Activated B cell treated with CpG ODN at 0.5 μM for 24 hours (primary cell): Measurements from ENCODE around the gene EYS. TPM values are rescaled to one million over a fixed set of nuclear protein-coding genes. Genes with fewer than 3 reads are reported as not detected.

Experiments used
- ATAC-seq: fragments of 200-7000 bp; cut with Tn5 transposase; one replicate; pipeline ENCODE4 v1.10.0; 2021; ENCODE audit warnings: low read depth, mild to moderate bottlenecking, moderate library complexity
- CTCF ChIA-PET: fragments of 350-600 bp; sonication (Branson Sonifier 250); formaldehyde crosslinking; loops from one replicate; lab custom pipeline; 2021; ENCODE audit warnings: antibody characterized with exemption; lab: Charles Lee
- POLR2A ChIA-PET: fragments of 350-600 bp; sonication (Branson Sonifier 250); formaldehyde crosslinking; loops from one replicate; lab custom pipeline; 2021; ENCODE audit warnings: antibody characterized with exemption; lab: Charles Lee
- DNase-seq: peaks from one replicate; pipeline ENCODE4 v3.0.0; 2022
- H3K27ac Mint-ChIP-seq: one replicate; pipeline ENCODE4 v1.8.0; 2020; ENCODE audit warnings: mixed read lengths
- H3K27me3 Mint-ChIP-seq: one replicate; pipeline ENCODE4 v1.8.0; 2021; ENCODE audit warnings: mixed read lengths
- H3K36me3 Mint-ChIP-seq: one replicate; pipeline ENCODE4 v1.8.0; 2021; ENCODE audit warnings: low read depth, mixed read lengths
- H3K4me1 Mint-ChIP-seq: one replicate; pipeline ENCODE4 v1.8.0; 2021; ENCODE audit warnings: mixed read lengths
- H3K4me3 Mint-ChIP-seq: one replicate; pipeline ENCODE4 v1.8.0; 2020; ENCODE audit warnings: mild to moderate bottlenecking, mixed read lengths
- H3K9me3 Mint-ChIP-seq: one replicate; pipeline ENCODE4 v1.8.0; 2020; ENCODE audit warnings: mixed read lengths
- intact Hi-C: fragments of 100-400 bp; cut with micrococcal nuclease; formaldehyde crosslinking; loops from one replicate; pipeline ENCODE4 v1.15.1; 2024
- total RNA-seq: library from RNA; stranded (reverse); gene quantifications from 2 replicates; pipeline ENCODE4 v1.2.3, GENCODE V29; 2022
- TF ChIP-seq, protein P1 (sequence below): fragments of 200-600 bp; IDR thresholded peaks from one replicate; pipeline ENCODE4 v1.8.0; 2022; ENCODE audit warnings: antibody characterized with exemption, mild to moderate bottlenecking

Gene EYS
- total RNA-seq, 1 donor from 2014 or later: not detected

DNA sequence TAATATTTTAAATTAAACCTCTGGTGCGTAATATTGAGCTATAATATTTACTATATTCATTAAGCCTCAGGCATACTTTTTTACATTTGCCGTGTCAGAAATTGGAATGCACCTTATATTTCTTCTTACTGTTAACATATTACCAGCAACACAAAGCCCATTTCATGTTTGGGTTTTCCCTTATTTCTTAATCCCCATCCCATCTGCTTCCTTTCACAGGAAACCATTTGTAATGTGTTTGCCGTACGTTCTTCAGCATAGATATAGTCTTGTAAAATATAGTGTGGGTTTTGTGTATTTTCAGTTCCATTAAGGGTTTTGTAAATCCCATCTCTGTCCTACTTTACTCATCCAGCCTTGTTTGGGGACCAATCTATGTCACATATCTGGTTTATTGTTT is 6.5 kb downstream of the EYS start:
- no peak overlapping the region for H3K4me3 Mint-ChIP-seq
- CTCF ChIA-PET: no interaction called here
- no peak for ATAC-seq
- H3K36me3 Mint-ChIP-seq: no peaks in the 10 kb centered on the region
- intact Hi-C loops: no loop called here
- no peak for DNase-seq
- no peaks in the 10 kb centered on the region for H3K27me3 Mint-ChIP-seq
- no peaks in the 10 kb centered on the region for H3K4me1 Mint-ChIP-seq
- no peak overlapping the region for H3K27ac Mint-ChIP-seq
- H3K9me3 Mint-ChIP-seq: peaks cover 6% of the 10 kb centered on the region
- TF ChIP-seq, protein P1, sequence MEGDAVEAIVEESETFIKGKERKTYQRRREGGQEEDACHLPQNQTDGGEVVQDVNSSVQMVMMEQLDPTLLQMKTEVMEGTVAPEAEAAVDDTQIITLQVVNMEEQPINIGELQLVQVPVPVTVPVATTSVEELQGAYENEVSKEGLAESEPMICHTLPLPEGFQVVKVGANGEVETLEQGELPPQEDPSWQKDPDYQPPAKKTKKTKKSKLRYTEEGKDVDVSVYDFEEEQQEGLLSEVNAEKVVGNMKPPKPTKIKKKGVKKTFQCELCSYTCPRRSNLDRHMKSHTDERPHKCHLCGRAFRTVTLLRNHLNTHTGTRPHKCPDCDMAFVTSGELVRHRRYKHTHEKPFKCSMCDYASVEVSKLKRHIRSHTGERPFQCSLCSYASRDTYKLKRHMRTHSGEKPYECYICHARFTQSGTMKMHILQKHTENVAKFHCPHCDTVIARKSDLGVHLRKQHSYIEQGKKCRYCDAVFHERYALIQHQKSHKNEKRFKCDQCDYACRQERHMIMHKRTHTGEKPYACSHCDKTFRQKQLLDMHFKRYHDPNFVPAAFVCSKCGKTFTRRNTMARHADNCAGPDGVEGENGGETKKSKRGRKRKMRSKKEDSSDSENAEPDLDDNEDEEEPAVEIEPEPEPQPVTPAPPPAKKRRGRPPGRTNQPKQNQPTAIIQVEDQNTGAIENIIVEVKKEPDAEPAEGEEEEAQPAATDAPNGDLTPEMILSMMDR: no peak
- POLR2A ChIA-PET: no interaction called here

DNA sequence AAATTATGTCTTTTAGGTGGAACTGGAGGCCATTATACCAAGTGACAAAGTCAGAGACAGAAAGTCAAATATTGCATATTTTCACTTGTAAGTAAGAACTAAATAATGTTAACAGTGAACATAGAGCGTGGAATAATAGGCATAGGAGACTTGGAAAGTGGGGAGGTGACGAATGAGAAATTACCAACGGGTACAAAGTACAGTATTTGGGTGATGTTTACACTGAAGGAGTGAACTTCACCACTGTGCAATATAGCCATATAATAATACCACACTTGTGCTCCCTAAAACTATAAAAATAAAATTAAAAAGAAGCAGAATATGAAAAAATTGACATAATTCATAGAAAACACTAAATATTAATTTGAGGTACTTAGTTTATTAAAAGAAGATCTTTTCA is 14.9 kb downstream of the EYS start:
- TF ChIP-seq, protein P1: no peak
- Mint-ChIP-seq H3K27ac (no peak overlapping the region), H3K27me3 (no peaks in the 10 kb centered on the region), H3K9me3 (peaks cover 2% of the 10 kb centered on the region), H3K36me3 (no peaks in the 10 kb centered on the region), H3K4me3 (no peak overlapping the region), H3K4me1 (no peaks in the 10 kb centered on the region)
- CTCF ChIA-PET: no interaction called here
- DNase-seq: no peak
- POLR2A ChIA-PET: no interaction called here
- no peak for ATAC-seq
- intact Hi-C loops: no loop called here

DNA sequence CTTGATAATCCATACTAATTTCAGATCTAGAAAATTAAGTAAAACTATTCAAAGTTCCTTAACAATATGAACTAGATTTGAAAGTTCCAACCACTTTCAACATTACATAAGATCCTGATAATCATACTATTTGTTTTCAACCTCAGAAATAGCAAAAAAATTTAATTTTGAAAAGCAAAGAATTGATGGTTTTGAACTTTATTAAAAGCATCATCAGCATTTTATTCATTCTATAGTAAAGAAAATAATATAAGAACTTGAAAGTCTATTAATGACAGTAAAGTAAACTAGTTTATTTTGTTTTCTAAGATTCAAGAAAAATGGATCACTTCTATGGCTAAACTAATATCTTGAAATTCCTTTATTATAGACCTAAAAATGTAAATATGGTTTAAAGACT is 26.8 kb downstream of the EYS start:
- Mint-ChIP-seq H3K9me3 (peaks cover 11% of the 10 kb centered on the region), H3K4me1 (no peaks in the 10 kb centered on the region), H3K36me3 (no peaks in the 10 kb centered on the region), H3K27me3 (no peaks in the 10 kb centered on the region), H3K4me3 (no peak overlapping the region), H3K27ac (no peak overlapping the region)
- ChIA-PET CTCF (no interaction called here), POLR2A (no interaction called here)
- intact Hi-C loops: no loop called here
- ATAC-seq (no peak), DNase-seq (no peak)
- TF ChIP-seq, protein P1: no peak

DNA sequence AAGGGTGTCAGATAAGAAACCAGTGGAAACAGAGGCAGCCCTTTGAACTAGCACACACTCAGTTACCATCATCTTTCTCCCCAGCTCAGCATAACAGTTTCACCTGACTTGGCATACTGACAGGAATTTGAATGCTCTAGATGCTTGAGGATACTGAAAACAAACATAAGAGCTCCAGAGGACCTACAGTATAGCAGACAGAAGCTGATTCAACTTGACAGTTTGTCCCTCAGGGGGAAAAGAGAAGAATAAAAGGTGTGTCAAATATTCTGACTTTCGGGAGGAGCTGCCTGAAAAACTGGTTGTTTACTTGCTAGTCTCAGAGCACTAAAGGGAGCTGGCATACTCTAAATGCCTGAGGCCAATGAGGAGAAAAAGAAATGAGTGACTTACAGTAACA is 35.1 kb downstream of the EYS start:
- DNase-seq: no peak
- H3K36me3 Mint-ChIP-seq: no peaks in the 10 kb centered on the region
- TF ChIP-seq, protein P1: no peak
- POLR2A ChIA-PET: no interaction called here
- no peak for ATAC-seq
- no peaks in the 10 kb centered on the region for H3K27me3 Mint-ChIP-seq
- intact Hi-C loops: no loop called here
- H3K9me3 Mint-ChIP-seq: peaks cover 12% of the 10 kb centered on the region
- CTCF ChIA-PET: no interaction called here
- H3K4me1 Mint-ChIP-seq: no peaks in the 10 kb centered on the region
- no peak overlapping the region for H3K27ac Mint-ChIP-seq
- H3K4me3 Mint-ChIP-seq: no peak overlapping the region

DNA sequence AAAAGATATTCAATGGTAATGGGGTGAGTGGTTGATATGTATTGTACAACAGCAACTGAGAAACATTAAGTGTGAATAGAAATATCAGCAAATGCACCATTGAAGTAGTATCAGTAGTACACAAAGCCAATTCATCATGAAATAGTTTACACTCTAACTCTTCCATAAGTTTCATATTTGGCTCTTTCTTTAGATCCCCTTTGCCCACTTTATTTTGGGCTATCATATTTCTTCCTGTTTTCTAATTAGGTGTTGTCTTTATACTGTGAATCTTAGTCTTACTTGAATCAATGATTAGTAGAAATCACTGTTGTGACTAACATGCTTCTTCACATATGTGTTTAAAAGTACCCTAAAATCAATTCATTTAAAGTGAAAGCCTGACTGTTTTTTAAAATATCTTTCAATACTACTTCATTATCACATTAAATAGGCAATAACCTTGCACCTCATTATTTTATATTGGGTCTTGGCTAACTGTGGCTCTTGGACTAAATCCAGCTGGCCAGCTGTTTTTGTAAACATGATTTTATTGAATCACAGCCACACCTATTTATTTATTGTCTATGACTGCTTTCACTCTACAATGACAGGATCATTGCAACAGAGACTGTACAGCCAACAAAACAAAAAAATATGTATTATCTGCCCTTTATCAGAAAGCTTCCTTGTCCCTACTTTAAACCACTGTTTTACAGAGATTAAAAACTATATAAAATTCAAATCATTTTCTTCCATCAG is 38.9 kb downstream of the EYS start:
- Mint-ChIP-seq H3K36me3 (no peaks in the 10 kb centered on the region), H3K4me1 (no peaks in the 10 kb centered on the region), H3K4me3 (no peak overlapping the region), H3K27ac (no peak overlapping the region), H3K27me3 (no peaks in the 10 kb centered on the region), H3K9me3 (peaks cover 3% of the 10 kb centered on the region)
- CTCF ChIA-PET: no interaction called here
- DNase-seq (no peak), ATAC-seq (no peak)
- POLR2A ChIA-PET: no interaction called here
- TF ChIP-seq, protein P1: no peak
- intact Hi-C loops: no loop called here
